ENCODE measurements around the gene KCNJ15.

DNA sequence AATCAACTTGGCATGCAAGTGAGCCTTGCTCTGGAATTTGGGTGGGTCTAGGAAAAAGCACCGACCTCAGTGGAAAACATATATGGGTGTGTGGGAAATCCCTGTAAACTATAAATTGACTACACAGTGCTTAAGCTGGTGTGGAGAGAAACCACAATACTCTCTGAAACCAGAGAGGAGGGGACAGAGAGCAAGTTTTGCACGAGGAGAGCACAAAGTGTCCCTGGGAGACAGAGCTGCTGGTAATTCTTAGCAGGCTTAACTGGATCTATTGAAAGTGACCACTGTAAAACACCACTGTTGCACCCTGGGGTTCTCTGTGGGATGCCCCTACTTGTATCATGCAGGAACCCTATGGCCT, 12.8 kb downstream of the KCNJ15 start:
- no peak for TF ChIP-seq CTCF (conservative IDR thresholded peaks at IDR 0.05; ENCODE audit: low read depth, low read length)
- TF ChIP-seq MAFK (IDR thresholded peaks at IDR 0.05; ENCODE audit: low read depth, low read length) = no peak
- TF ChIP-seq POLR2A (IDR thresholded peaks at IDR 0.05; ENCODE audit: low read depth, low read length) = no peak
- no peak for TF ChIP-seq RAD21 (IDR thresholded peaks at IDR 0.05; ENCODE audit: low read length)
- TF ChIP-seq CEBPB (IDR thresholded peaks at IDR 0.05; ENCODE audit: low read depth, low read length) = no peak
- TF ChIP-seq FOS (IDR thresholded peaks at IDR 0.05; ENCODE audit: low read depth, low read length) = no peak
- no peak for TF ChIP-seq MAZ (IDR thresholded peaks at IDR 0.05; ENCODE audit: borderline replicate concordance, low read depth, low read length)
- no peak for TF ChIP-seq SMC3 (IDR thresholded peaks at IDR 0.05; ENCODE audit: low read depth, low read length)

Measured in IMR-90 (cell line).